Mesenchymal stem cell (in vitro differentiated cells and primary cell): ENCODE data around the gene CILP.

Experiments
- DNase-seq: peaks from one replicate; pipeline ENCODE4 v3.0.0-alpha.2; 2013
- H2AFZ ChIP-seq: one replicate; pipeline ENCODE4 v1.6.1; 2013; ENCODE audit warnings: low read depth, mild to moderate bottlenecking, control low read depth, inconsistent platforms, low read length, moderate library complexity
- H2AK5ac ChIP-seq: 2 replicates; pipeline ENCODE4 v1.6.1; 2013; ENCODE audit warnings: low read length, moderate library complexity, mild to moderate bottlenecking, inconsistent platforms; ENCODE audit not compliant: severe bottlenecking
- H2BK120ac ChIP-seq: one replicate; pipeline ENCODE4 v1.6.1; 2013; ENCODE audit warnings: low read depth, mild to moderate bottlenecking, inconsistent platforms, low read length, moderate library complexity
- H2BK12ac ChIP-seq, 2 experiments: one replicate each; pipeline ENCODE4 v1.6.1; 2013; ENCODE audit warnings: inconsistent platforms in 2 of 2, low read length in 2 of 2, mild to moderate bottlenecking in 2 of 2, moderate library complexity in 2 of 2, control low read depth in 1 of 2
- H2BK15ac ChIP-seq: one replicate; pipeline ENCODE4 v1.6.1; 2013; ENCODE audit warnings: mild to moderate bottlenecking, low read depth, inconsistent platforms; ENCODE audit not compliant: poor library complexity, severe bottlenecking
- H2BK5ac ChIP-seq: 2 replicates; pipeline ENCODE4 v1.6.1; 2013; ENCODE audit warnings: low read depth, mild to moderate bottlenecking, low read length, control low read depth, inconsistent platforms; ENCODE audit not compliant: poor library complexity, severe bottlenecking
- H3K14ac ChIP-seq, 2 experiments: one replicate each; pipeline ENCODE4 v1.6.1; 2013; ENCODE audit warnings: inconsistent platforms in 2 of 2, low read length in 2 of 2, control low read depth in 1 of 2, mild to moderate bottlenecking in 1 of 2, moderate library complexity in 1 of 2
- H3K18ac ChIP-seq, 2 experiments: one replicate each; pipeline ENCODE4 v1.6.1; 2013; ENCODE audit warnings: inconsistent platforms in 2 of 2, low read length in 2 of 2, control low read depth in 1 of 2, low read depth in 1 of 2, mild to moderate bottlenecking in 1 of 2
- H3K23ac ChIP-seq, 2 experiments: one replicate each; pipeline ENCODE4 v1.6.1; 2013; ENCODE audit warnings: inconsistent platforms in 2 of 2, low read length in 2 of 2, mild to moderate bottlenecking in 2 of 2, moderate library complexity in 2 of 2, control low read depth in 1 of 2
- H3K27ac ChIP-seq: 2 replicates; pipeline ENCODE4 v1.5.1; 2013; ENCODE audit warnings: mild to moderate bottlenecking, moderate library complexity, low read length, control low read depth, inconsistent platforms; ENCODE audit not compliant: poor library complexity, severe bottlenecking
- H3K27me3 ChIP-seq, 2 experiments: 2 replicates each; pipeline versions ENCODE4 v1.6.1 to v1.7.0; 2013; ENCODE audit warnings: low read length in 2 of 2, mild to moderate bottlenecking in 2 of 2, moderate library complexity in 2 of 2, control low read depth in 1 of 2, inconsistent platforms in 1 of 2; ENCODE audit not compliant: control insufficient read depth in 1 of 2, insufficient read depth in 1 of 2
- H3K36me3 ChIP-seq, 2 experiments: 2 replicates each; pipeline versions ENCODE4 v1.6.1 to v1.7.0; 2013; ENCODE audit warnings: low read length in 2 of 2, control low read depth in 1 of 2, inconsistent platforms in 1 of 2, low read depth in 1 of 2, mild to moderate bottlenecking in 1 of 2; ENCODE audit not compliant: insufficient read depth in 2 of 2, control insufficient read depth in 1 of 2
- H3K4ac ChIP-seq, 2 experiments: one replicate each; pipeline ENCODE4 v1.6.1; 2013; ENCODE audit warnings: inconsistent platforms in 2 of 2, low read length in 2 of 2, mild to moderate bottlenecking in 2 of 2, moderate library complexity in 2 of 2, control low read depth in 1 of 2, low read depth in 1 of 2
- H3K4me1 ChIP-seq: 2 replicates; pipeline ENCODE4 v1.6.1; 2013; ENCODE audit warnings: low read depth, low read length, control low read depth; ENCODE audit not compliant: control insufficient read depth, insufficient read depth
- H3K4me2 ChIP-seq: 2 replicates; pipeline ENCODE4 v1.6.1; 2013; ENCODE audit warnings: low read length, mild to moderate bottlenecking, inconsistent platforms; ENCODE audit not compliant: poor library complexity, severe bottlenecking
- H3K4me3 ChIP-seq, 2 experiments: 2 replicates each; pipeline versions ENCODE4 v1.5.1 to v1.7.0; 2013; ENCODE audit warnings: low read length in 2 of 2, mild to moderate bottlenecking in 2 of 2, control low read depth in 1 of 2, low read depth in 1 of 2; ENCODE audit not compliant: insufficient read depth in 1 of 2
- H3K79me1 ChIP-seq: replicated peaks from 2 replicates; pipeline ENCODE4 v1.6.1; 2013; ENCODE audit warnings: mild to moderate bottlenecking, control low read depth, low read length, inconsistent platforms; ENCODE audit not compliant: poor library complexity, severe bottlenecking
- H3K9ac ChIP-seq: 2 replicates; pipeline ENCODE4 v1.7.0; 2013; ENCODE audit warnings: mild to moderate bottlenecking, low read length, moderate library complexity
- H3K9me3 ChIP-seq: 2 replicates; pipeline ENCODE4 v1.7.0; 2013; ENCODE audit warnings: mild to moderate bottlenecking, low read length; ENCODE audit not compliant: control insufficient read depth
- H4K8ac ChIP-seq: one replicate; pipeline ENCODE4 v1.6.1; 2013; ENCODE audit warnings: inconsistent platforms, mild to moderate bottlenecking, low read length, moderate library complexity
- H4K91ac ChIP-seq: one replicate; pipeline ENCODE4 v1.6.1; 2013; ENCODE audit warnings: mild to moderate bottlenecking, low read length, inconsistent platforms
- WGBS: methylation state at CpG from one replicate; pipeline ENCODE4 v1.1.7; 2013; ENCODE audit warnings: mixed read lengths; 5-methylcytosine and 5-hydroxymethylcytosine counted together

The CILP gene

DNA sequence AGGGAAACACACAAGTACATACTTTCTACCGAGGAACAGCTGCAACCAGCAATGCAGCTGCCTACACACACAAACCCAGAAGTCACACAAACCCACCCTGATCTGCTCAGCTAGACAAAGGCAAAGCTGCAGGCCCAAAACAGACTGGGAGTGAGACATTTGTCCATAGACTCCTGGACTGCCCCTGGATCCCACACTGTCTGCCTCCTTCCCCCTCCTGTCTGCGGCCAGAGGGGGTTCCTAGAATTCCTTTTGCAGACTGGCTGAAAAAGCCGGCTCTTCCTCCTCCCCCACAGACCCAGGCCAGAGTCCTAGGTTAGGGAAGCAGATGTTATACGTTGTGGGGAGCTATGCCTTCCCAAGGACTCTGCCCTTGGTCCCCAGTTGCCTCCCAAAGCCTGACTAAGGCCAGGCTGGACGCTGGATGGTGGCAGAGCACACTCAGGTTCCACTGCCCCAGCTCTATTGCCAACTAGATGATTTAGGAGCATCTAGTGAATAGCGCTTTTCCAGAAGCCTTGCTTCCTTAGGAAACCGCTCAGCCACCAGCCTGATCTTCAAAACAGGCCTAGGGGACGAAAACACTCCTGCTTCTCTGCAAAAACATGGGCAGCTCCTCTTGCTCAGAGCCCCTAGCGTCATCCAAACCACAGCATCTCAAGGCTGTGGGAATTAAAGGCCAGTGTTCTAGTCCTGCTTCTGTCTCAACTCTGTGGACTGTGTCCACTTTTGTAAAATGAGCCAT lies 37.4 kb upstream of the CILP start:
- Histone ChIP-seq H3K4ac (no peak overlapping the region), H3K27me3 (no peaks in the 10 kb centered on the region), H4K8ac (peak overlapping the region; percentile 40), H3K9me3 (no peaks in the 10 kb centered on the region), H3K36me3 (peaks cover 0 to 17% of the 10 kb centered on the region in 2 experiments), H3K27ac (no peak overlapping the region), H3K4me2 (no peak overlapping the region), H2BK15ac (peak overlapping the region; percentile 70), H3K23ac (no peak overlapping the region), H3K18ac (peak overlapping the region in 1 of 2 experiments; percentile 48), H3K4me3 (no peak overlapping the region), H2AK5ac (no peak overlapping the region), H4K91ac (peak overlapping the region; percentile 35), H2BK120ac (no peak overlapping the region), H2AFZ (no peak overlapping the region), H2BK12ac (peak overlapping the region in 1 of 2 experiments; percentile 10), H3K79me1 (no peaks in the 10 kb centered on the region), H3K14ac (no peak overlapping the region), H3K4me1 (peaks cover 20% of the 10 kb centered on the region), H3K9ac (no peak overlapping the region), H2BK5ac (no peak overlapping the region)
- DNase-seq = no peak
- 68% methylated on average over 7 of the region's 9 CpGs for whole genome bisulfite sequencing

DNA sequence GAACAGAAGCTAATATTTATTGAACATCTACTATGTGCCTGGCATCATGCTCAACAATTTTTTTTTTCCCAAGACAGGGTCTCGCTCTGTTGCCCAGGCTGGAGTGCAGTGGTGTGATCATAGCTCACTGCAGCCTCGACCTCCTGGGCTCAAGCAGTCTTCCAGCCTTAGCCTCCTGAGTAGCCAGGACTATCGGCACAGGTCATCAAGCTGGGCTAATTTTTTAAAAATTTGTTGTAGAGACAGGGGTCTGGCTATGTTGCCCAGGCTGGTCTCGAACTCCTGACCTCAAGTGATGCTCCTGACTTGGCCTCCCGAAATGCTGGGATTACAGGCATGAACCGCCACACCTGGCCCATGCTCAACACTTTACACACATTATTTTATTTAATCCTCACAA lies 35.7 kb upstream of the CILP start:
- H3K14ac ChIP-seq = no peak overlapping the region

DNA sequence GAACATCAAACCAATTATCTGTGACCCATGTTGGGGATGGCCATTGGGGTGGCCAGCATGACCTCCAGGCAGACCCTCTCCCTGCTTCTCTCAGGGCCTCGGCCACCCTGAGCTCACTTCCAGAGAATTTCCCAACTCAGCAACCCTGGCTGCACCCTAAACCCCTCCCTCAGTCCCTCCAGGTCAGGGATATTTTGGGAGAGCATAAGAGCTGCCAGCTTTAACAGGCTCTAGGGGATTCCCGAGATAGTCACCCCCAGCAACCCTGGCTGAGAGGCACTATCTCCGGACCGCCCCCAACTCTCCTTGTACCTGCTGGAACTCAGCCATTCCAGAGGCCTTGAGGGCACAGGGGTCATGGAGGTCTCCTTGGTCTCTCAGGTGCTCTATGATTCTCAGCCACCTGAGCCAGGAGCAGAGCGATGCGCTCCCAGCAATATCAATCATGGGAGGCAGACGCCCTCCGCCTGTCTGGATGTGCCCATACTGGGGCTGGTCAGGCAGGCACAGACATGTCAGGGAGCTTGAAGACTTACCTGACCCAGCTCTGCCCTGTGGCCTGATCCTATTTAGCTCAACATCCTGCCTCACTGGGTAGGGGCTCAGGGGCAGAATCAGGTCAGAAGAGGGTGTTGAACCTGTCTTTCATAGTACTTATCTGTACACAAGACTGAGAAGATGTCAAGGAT lies 34.9 kb upstream of the CILP start:
- Histone ChIP-seq H2BK120ac (peak overlapping the region; percentile 8), H2BK15ac (peak overlapping the region; percentile 67), H2BK12ac (no peak overlapping the region), H3K14ac (no peak overlapping the region), H4K91ac (peak overlapping the region; percentile 18), H3K9me3 (no peaks in the 10 kb centered on the region), H3K4ac (peak overlapping the region in 1 of 2 experiments; percentile 15), H4K8ac (peak overlapping the region; percentile 75), H3K36me3 (peaks cover 0 to 17% of the 10 kb centered on the region in 2 experiments), H3K4me1 (peaks cover 20% of the 10 kb centered on the region), H2BK5ac (no peak overlapping the region), H2AK5ac (no peak overlapping the region), H3K18ac (peak overlapping the region; percentile 60 to 86), H3K27me3 (no peaks in the 10 kb centered on the region), H3K79me1 (no peaks in the 10 kb centered on the region), H2AFZ (no peak overlapping the region), H3K4me2 (no peak overlapping the region), H3K27ac (no peak overlapping the region), H3K23ac (peak overlapping the region in 1 of 2 experiments; percentile 26), H3K4me3 (peak overlapping the region in 1 of 2 experiments; percentile 0), H3K9ac (peak overlapping the region; percentile 39)
- 93% methylated on average over 8 of the region's 8 CpGs for WGBS
- DNase-seq = no peak

More for the DNA sequence above, 35.7 kb upstream of the CILP start:
- H2BK12ac ChIP-seq = no peak overlapping the region
- H3K18ac ChIP-seq = no peak overlapping the region
- no peak overlapping the region for H3K4me2 ChIP-seq
- 93% methylated on average over 6 of the region's 6 CpGs for WGBS
- H3K27ac ChIP-seq = no peak overlapping the region
- H3K79me1 ChIP-seq = no peaks in the 10 kb centered on the region
- H2BK15ac ChIP-seq = no peak overlapping the region
- H3K36me3 ChIP-seq = peaks cover 0 to 17% of the 10 kb centered on the region in 2 experiments
- H3K23ac ChIP-seq = no peak overlapping the region
- H3K9me3 ChIP-seq = no peaks in the 10 kb centered on the region
- no peak overlapping the region for H3K4ac ChIP-seq
- H4K91ac ChIP-seq = no peak overlapping the region
- H3K27me3 ChIP-seq = no peaks in the 10 kb centered on the region
- no peak overlapping the region for H3K4me3 ChIP-seq
- H2BK120ac ChIP-seq = no peak overlapping the region
- peaks cover 20% of the 10 kb centered on the region for H3K4me1 ChIP-seq
- no peak overlapping the region for H3K9ac ChIP-seq
- no peak overlapping the region for H2BK5ac ChIP-seq
- H2AK5ac ChIP-seq = no peak overlapping the region
- H4K8ac ChIP-seq = no peak overlapping the region
- DNase-seq = no peak
- no peak overlapping the region for H2AFZ ChIP-seq
